Heart left ventricle (tissue), 16 donors: ENCODE data around the gene IGDCC3. TPM values are rescaled to one million over a fixed set of nuclear protein-coding genes. Genes with fewer than 3 reads are reported as not detected.
A peak's percentile ranks its signal among the peaks of the same experiment; 100 is the strongest.

Experiments used
- ATAC-seq, 4 donors: fragments of 200-7000 bp; cut with Tn5 transposase; one replicate each; pipeline ENCODE4 v1.9.1; 2020 to 2022; ENCODE audit warnings: moderate library complexity in 4 of 4, mild to moderate bottlenecking in 3 of 4, moderate number of reproducible peaks in 1 of 4
- DNase-seq, 5 donors: peaks; one replicate each; pipeline ENCODE4 v3.0.0-alpha.2; 2020
- H3K27ac ChIP-seq, 12 donors: fragments of 200-600 bp; sonication (generic) in 4 of 12; one replicate each; pipeline versions ENCODE4 v1.5.0 to v1.8.0; 2016 to 2022; ENCODE audit warnings: mild to moderate bottlenecking in 2 of 12
- H3K27me3 ChIP-seq, 9 donors: fragments of 200-600 bp; sonication (generic) in 2 of 9; one replicate each; pipeline versions ENCODE4 v1.5.1 to v1.8.0; 2016 to 2022; ENCODE audit warnings: mild to moderate bottlenecking in 3 of 9
- H3K36me3 ChIP-seq, 9 donors: fragments of 200-600 bp; sonication (generic) in 2 of 9; one replicate each; pipeline versions ENCODE4 v1.5.0 to v1.8.0; 2018 to 2022; ENCODE audit warnings: mild to moderate bottlenecking in 2 of 9
- H3K4me1 ChIP-seq, 12 donors: fragments of 200-600 bp; sonication (generic) in 4 of 12; one replicate each; pipeline versions ENCODE4 v1.5.0 to v1.8.0; 2016 to 2022; ENCODE audit warnings: mild to moderate bottlenecking in 3 of 12
- H3K4me3 ChIP-seq, 12 donors: fragments of 200-600 bp; sonication (generic) in 4 of 12; one replicate each; pipeline versions ENCODE4 v1.5.0 to v1.8.0; 2017 to 2022; ENCODE audit warnings: mild to moderate bottlenecking in 9 of 12, moderate library complexity in 4 of 12
- H3K9me3 ChIP-seq, 12 donors: fragments of 200-600 bp; sonication (generic) in 4 of 12; one replicate each; pipeline versions ENCODE4 v1.5.0 to v1.8.0; 2016 to 2022; ENCODE audit warnings: mild to moderate bottlenecking in 1 of 12
- CTCF ChIP-seq, 12 donors: fragments of 200-600 bp; sonication (generic) in 4 of 12; IDR thresholded peaks; one replicate each; pipeline versions ENCODE4 v1.5.0 to v1.8.0; 2018 to 2022; ENCODE audit warnings: antibody characterized with exemption in 12 of 12, mild to moderate bottlenecking in 5 of 12
- POLR2A ChIP-seq, 2 donors: fragments of 450-650 bp; IDR thresholded peaks; one replicate each; pipeline ENCODE4 v1.6.1; 2017; ENCODE audit warnings: antibody characterized with exemption in 2 of 2, mild to moderate bottlenecking in 2 of 2, moderate library complexity in 2 of 2
- WGBS, 4 donors: extraction: QIAGEN DNeasy Blood & Tissue Kit in 2 of 4; methylation state at CpG; one replicate each; pipeline versions ENCODE4 v1.1.5 to v1.1.7; 2013 to 2018; 5-methylcytosine and 5-hydroxymethylcytosine counted together
- intact Hi-C, 10 donors: fragments of 100-400 bp; cut with DNase I; formaldehyde crosslinking; loops; one replicate each; pipeline versions ENCODE4 v1.11.1 to v1.14.2; 2022
- polyA plus RNA-seq, 2 donors: library from polyadenylated mRNA; stranded (reverse); fragments of 200-250 nt; gene quantifications; one replicate each; pipeline ENCODE4 v1.2.3, GENCODE V29; 2013
- total RNA-seq, 9 donors: library from RNA; depleted of rRNA in 2 of 9; stranded (reverse); fragments of >200 nt in 2 of 9; fragmentation: NEBNext Ultra II Directional in 3 of 9; extraction: Animal tissue kit (Norgen Biotek cat#: 25700) in 3 of 9; gene quantifications; one replicate each; pipeline versions ENCODE4 v1.1.0 to v1.2.4, GENCODE V29; 2016 to 2023
- donor health status: ischemic (EF 13 %, LVEDD 7.1; RV severe dilation, severe dysfunction).
- donor health status: healthy with polysubstance abuse.
- donor health status: DM: no; HTN: yes; CAD: no.
- donor health status: DM: no; HTN: no; CAD: no.
- donor health status: ischemic (EF 25% LVEDD 6.9; RV normal size, moderate dysfunction).
- donor health status: ischemic (EF 25% LVEDD 5.7; RV mildly dilated, moderate dysfunction).
- donor health status: healthy.
- donor health status: DM: yes; HTN: yes; CAD: no.
- donor health status: ischemic (EF 35%, LVEDD 5.7; RV mildly dilated, moderate dysfunction).
- donor health status: nonischemic (EF 11% LVEDD 7.7; RV severe dilation, severe dysfunction).
- donor health status: DM: yes; HTN: yes; CAD: no.
- donor health status: PGD.
- donor health status: ischemic (EF 29% LVEDD 5.4; RV normal size, mild dysfunction).
- donor health status: nonischemic (EF 23%, LVEDD 6.1; RV moderate dilation, normal function).

IGDCC3 gene
- total and polyA plus RNA-seq, 11 donors, result 0.07 to 0.33 (median 0.16) TPM; not detected in 7

DNA sequence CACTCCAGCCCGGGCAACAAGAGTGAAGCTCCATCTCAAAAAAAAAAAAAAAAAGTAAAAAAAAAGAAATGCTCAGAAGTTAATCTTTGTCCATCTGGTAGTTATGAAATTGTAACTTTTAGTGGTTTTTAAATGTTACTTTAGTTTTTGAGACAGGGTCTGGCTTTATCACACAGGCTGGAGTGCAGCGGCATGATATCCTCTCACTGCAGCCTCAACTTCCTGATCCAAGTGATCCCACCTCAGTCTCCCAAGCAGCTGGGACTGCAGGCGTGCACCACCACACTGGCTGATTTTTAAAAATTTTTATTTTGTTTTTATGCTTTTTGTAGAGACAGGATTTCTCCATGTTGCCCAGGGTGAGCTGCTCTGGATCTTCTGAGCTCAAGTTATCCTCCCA is 72.0 kb downstream of the IGDCC3 start:
- Histone ChIP-seq H3K4me3 (no peak overlapping the region), H3K9me3 (no peaks in the 10 kb centered on the region), H3K27ac (peak overlapping the region in 2 of 12 donors; percentile 89 to 91), H3K36me3 (no peaks in the 10 kb centered on the region), H3K4me1 (peaks cover 0 to 15% (median 11%) of the 10 kb centered on the region in 12 donors), H3K27me3 (no peaks in the 10 kb centered on the region)
- 72 to 92% (median 84%) methylated on average over 3 of the region's 3 CpGs for WGBS, 4 donors
- intact Hi-C loops, result loop anchor here in 1 of 10 donors (2.0 kb wide), 1 partner anchor 121 kb away; the partner anchor contains the start of gene CLPX
- no peak for ATAC-seq
- no peak for DNase-seq
- no peak for TF ChIP-seq CTCF (IDR thresholded peaks at IDR 0.05)
- no peak for TF ChIP-seq POLR2A (IDR thresholded peaks at IDR 0.05)

DNA sequence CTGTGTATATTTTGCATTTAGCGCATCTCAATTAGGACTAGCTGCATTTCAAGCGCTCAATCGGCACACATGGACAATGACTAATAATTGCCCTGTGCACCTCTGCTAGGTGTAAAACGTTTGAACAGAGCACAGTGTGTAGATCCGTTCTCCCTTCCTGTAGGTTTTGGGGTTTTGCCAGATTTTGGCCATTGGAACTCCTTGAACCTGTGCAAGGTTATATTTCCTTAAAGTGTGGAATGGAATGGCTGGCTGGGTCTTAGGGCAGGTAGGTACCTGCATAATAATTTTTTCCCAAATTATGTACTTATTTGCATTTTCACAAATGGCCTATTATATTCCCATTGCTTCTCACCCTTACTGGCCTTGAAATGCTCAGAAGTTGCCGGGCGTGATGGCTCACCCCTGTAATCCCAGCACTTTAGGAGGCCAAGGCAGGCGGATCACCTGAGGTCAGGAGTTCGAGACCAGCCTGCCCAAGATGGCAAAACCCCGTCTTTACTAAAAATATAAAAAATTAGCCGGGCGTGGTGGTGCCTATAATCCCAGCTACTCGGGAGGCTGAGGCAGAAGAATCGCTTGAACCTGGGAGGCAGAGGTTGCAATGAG is 72.5 kb downstream of the IGDCC3 start:
- intact Hi-C loops, result loop anchor here in 1 of 10 donors (2.0 kb wide), 1 partner anchor 120 kb away; the partner anchor contains the start of gene CLPX
- no peaks in the 10 kb centered on the region for H3K36me3 ChIP-seq
- peaks cover 0 to 15% (median 11%) of the 10 kb centered on the region in 12 donors for H3K4me1 ChIP-seq
- H3K27me3 ChIP-seq, result no peaks in the 10 kb centered on the region
- ATAC-seq (peak; percentile 4 to 14 (median 6)), DNase-seq (no peak)
- peak overlapping the region; percentile 77 to 94 (median 91) for H3K27ac ChIP-seq
- H3K4me3 ChIP-seq, result peak overlapping the region in 10 of 12 donors; percentile 8 to 74 (median 60)
- 54 to 58% (median 55%) methylated on average over 14 of the region's 14 CpGs for WGBS, 4 donors
- TF ChIP-seq POLR2A (IDR thresholded peaks at IDR 0.05), result no peak
- no peak for TF ChIP-seq CTCF (IDR thresholded peaks at IDR 0.05)
- H3K9me3 ChIP-seq, result no peaks in the 10 kb centered on the region

GRCh38 chr15:65304381-65305149 is 73.2 kb downstream of the IGDCC3 start, which contains the start of gene RNU5B-1:
TSS of gene RNU5B-1 (plus strand) at chr15:65304677.
- TF ChIP-seq CTCF (IDR thresholded peaks at IDR 0.05) (peak in 11 of 12 donors; percentile 79 to 97 (median 87)), POLR2A (IDR thresholded peaks at IDR 0.05) (peak in 1 of 2 donors; percentile 84)
- peak within 1 kb of the TSS; percentile 77 to 94 (median 91) for H3K27ac ChIP-seq
- WGBS, 4 donors, result 1 to 2% (median 1%) methylated on average over 24 of the region's 24 CpGs
- H3K36me3 ChIP-seq, result no peaks in the 10 kb centered on the region
- DNase-seq (peak; percentile 71 to 81 (median 77)), ATAC-seq (peak; percentile 83 to 92 (median 90))
- H3K9me3 ChIP-seq, result no peaks in the 10 kb centered on the region
- intact Hi-C loops, result loop anchor here in 1 of 10 donors (2.0 kb wide), 1 partner anchor 120 kb away; the partner anchor contains the start of gene CLPX
- H3K4me3 ChIP-seq, result peak within 1 kb of the TSS; percentile 30 to 74 (median 56)
- H3K4me1 ChIP-seq, result peaks cover 0 to 15% (median 11%) of the 10 kb centered on the region in 12 donors
- H3K27me3 ChIP-seq, result no peaks in the 10 kb centered on the region
